Medulla oblongata (tissue), 1 donor: ENCODE measurements around the gene AKAP8L.
A peak's percentile ranks its signal among the peaks of the same experiment; 100 is the strongest.
"Not testable (repeated sequence)": the region's sequence is repeated elsewhere in the genome, so short reads cannot be mapped to it uniquely, and the experiment has no call there.

Experiments used
- DNase-seq: peaks from one replicate; pipeline ENCODE4 v3.0.0-alpha.2; 2015; ENCODE audit errors: extremely low spot score

The AKAP8L gene

DNA sequence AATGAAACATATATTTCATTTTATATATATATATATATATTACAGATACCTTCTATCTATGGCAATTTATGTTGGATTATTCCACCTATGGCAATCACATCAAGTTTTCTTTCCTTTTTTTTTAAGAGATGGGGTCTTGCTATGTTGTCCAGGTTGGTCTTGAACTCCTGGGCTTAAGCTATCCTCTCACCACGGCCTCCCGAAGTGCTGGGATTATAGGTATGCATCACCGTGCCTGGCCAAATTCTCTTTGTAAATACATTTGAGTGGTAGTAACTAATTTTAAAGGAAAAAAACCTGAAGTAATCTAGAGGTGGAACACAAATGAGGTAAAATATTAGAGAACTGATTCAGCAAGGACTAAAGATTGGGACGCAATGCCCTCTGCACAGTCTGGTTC lies 64.9 kb downstream of the AKAP8L start:
- DNase-seq = no peak

DNA sequence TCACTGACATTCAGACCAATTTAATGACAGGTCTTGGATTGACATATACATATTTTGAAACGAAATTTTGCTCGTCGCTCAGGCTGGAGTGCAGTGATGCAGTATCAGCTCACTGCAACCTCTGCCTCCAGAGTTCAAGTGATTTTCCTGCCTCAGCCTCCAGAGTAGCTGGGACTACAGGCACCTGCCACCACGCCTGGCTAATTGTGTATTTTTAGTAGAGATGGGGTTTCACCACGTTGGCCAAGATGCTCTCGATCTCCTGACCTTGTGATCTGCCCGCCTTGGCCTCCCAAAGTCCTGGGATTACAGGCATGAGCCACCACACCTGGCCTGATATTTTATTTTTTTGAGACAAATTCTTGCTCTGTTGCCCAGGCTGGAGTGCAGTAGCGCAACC lies 66.3 kb downstream of the AKAP8L start:
- not testable (repeated sequence) for DNase-seq

DNA sequence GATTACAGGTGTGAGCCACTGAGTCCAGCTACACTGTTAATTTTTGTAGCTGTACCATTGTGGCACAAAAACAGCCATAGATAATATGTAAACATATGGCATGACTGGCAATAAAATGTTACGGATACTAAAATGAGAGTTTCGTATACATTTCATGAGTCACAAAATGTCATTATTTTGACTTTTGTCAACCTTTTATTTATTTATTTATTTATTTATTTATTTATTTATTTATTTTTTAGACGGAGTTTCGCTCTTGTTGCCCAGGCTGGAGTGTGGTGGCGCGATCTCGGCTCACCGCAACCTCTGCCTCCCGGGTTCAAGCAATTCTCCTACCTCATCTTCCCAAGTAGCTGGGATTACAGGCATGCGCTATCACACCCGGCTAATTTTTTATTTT lies 77.5 kb downstream of the AKAP8L start:
- not testable (repeated sequence) for DNase-seq

DNA sequence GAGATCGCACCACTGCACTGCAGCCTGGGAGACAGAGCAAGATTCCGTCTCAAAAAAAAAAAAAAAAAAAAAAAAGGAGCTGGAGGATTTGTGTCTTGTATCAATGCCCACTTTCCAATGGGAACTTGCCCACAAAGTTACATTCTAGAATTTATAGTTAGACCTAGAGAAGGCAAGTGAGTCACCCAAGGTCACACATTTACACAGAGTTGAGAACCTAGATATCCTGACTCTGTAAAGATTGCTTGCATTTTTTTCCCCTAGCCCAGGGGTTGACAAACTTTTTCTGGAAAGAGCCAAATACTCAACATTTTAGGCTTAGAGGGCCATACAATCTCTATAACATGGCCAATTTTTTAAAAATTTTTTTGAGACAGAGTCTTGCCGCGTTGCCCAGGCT lies 78.7 kb downstream of the AKAP8L start:
- DNase-seq = no peak

DNA sequence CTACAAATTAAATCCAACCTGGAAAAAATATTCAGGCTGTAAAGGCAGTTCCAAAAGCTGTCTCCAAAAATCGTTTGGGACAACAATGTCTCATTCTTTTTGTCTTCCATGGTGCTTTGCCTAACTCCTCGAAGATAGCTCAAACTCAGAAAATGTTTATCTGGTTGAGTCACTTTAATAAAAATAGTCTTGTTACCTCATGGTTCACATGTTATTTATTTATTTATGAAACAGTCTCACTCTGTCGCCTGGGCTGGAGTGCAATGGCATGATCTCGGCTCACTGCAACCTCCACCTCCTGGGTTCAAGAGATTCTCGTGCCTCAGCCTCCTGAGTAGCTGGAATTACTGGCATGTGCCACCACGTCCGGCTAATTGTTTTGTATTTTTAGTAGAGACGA lies 81.6 kb downstream of the AKAP8L start:
- DNase-seq = no peak

DNA sequence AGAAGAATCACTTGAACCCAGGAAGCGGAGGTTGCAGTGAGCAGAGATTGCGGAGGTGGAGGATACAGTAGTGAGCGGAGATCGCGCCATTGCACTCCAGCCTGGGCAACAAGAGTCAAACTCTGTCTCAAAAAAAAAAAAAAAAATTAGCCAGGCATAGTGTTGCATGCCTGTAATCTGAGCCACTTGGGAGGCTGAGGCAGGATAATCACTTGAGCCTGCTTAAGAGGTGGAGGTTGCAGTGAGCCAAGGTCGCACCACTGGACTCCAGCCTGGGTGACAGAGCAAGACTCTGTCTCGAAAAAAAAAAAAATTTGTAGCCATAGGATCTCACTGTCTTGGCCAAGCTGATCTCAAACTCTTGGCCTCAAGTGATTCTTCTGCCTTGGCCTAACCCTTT lies 82.8 kb downstream of the AKAP8L start:
- DNase-seq = not testable (repeated sequence)

DNA sequence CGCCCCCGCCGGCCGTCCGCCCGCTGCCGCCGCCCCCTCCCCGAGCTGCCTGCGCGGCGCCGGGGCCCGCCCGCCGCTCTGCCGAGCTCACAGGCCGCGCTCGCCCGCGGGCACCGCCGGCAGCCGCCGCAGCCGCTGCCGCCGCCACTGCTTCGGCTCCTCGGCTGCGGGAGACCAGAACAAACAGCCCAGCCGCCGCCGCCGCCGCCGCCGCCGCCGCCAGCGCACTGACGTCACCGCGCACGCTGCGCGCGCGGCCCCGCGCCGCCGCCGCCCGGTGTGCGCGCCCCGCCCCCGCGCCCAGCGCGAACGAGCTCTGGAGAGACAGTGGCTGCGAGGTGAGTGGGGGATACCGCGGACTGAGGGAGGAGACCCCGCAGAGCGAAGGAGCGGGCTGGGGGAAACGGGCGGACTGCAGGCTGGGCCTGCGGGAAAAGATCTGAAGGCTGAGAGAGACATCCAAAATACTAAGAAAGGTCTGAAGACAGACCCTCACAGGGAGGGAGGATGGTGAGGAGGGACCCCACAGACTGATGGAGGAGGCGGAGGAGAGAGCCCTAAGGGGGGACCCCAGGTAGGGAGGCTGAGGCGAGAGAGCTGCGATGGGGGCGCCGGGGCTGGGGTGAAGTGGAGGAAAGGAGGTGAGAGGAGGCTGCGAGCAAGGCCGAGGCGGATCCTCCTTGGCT lies 86.3 kb downstream of the AKAP8L start, which contains the start of gene BRD4:
BRD4 (minus strand) TSS at position 229 of the 686 bp plus-strand sequence. CDS start 59,440 bp downstream, outside the sequence.
- peak; percentile 57 for DNase-seq

DNA sequence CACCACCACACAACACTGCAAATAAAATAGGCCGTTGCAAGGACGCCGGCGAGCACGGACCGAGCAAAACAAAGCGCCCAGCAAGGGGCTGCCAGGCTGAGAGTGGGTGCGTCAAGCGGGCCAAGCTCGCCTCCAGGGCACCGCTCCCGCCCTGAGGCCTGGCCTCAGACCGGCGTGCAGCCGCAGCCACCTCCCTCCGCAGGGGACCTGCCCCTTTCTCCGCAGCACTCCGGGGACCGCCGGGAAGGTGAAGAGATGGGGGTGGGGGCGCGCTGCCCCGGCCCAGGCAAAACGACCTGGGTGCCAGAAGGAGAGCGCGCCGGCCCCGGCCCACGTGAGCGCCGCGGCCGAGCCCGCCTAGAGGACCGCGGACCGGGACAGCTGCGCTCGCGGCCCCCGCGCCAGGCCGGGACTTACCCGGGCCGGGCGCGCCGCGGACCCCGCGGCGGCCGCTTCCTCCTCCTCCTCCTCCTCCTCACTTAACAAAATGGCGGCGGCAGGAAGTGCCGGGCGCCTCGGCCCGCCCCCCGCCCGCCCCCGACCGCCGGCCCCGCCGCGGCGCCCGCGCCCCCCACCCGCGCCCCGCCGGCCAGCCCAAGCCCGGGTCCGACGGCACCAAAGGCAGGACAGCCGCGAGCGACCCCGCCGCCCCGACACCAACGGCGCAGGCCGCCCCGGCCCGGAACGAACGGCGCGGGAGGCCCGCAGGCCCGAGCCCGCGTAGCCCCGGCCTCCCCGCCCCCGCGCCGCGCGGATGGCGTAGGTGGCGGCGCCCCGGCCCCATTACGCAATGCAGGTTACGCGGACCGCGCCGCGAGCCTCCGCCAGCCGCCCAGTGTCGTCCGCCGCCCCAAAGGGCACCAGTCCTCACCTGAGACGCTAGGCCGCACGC lies 87.1 kb downstream of the AKAP8L start:
- no peak for DNase-seq

DNA sequence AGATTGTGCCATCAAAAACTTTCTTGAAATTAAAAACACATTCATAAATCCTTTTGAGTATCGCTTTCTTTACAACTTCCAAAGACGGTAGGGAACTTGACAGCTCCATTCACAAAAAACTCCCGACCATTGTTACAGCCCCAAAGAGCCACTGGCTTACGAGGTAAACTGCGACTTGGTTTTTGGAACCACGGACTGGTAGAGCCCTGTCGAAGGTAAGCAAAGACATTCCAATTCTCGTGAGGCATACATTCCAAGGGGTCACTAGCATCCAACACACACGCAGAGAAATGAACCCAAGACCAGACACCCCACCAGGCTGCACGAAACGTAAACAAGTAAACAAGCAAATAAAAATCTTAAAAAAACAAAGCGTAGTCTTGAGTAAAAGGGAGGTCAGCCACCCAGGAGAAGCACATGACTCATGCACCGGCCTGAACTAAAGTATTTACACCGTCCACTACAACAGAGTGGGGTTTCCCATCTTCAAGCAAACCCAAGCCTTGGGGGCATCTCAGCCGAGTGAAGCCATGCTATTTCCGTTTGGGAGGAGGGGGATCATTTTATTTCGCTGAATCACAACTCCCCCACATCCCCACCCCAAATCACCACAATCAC lies 87.9 kb downstream of the AKAP8L start:
- peak; percentile 35 for DNase-seq
